SU-DHL-6 (cell line): ENCODE measurements around the gene CRYBG3.

Source experiments
- H2AFZ ChIP-seq: fragments of 200-600 bp; sonication (generic); 2 replicates; pipeline ENCODE4 v1.6.1; 2014; ENCODE audit warnings: low read depth, mild to moderate bottlenecking, moderate library complexity, mixed read lengths, antibody characterized with exemption, low read length; ENCODE audit not compliant: severe bottlenecking
- H3F3A ChIP-seq: fragments of 200-600 bp; shearing (Covaris generic); 2 replicates; pipeline ENCODE4 v1.6.0; 2016; ENCODE audit warnings: antibody characterized with exemption, mild to moderate bottlenecking; ENCODE audit not compliant: insufficient read depth
- H3K27ac ChIP-seq: fragments of 200-600 bp; sonication (generic); 2 replicates; pipeline ENCODE4 v1.5.1; 2016; ENCODE audit warnings: low read depth, mild to moderate bottlenecking, low read length, moderate library complexity, mixed read lengths
- H3K27me3 ChIP-seq: fragments of 200-600 bp; sonication (generic), shearing (Covaris generic); 2 replicates; pipeline ENCODE4 v1.6.0; 2014; ENCODE audit warnings: mild to moderate bottlenecking, low read length
- H3K36me3 ChIP-seq: fragments of 200-600 bp; sonication (generic); 2 replicates; pipeline ENCODE4 v1.6.1; 2014; ENCODE audit warnings: mild to moderate bottlenecking, low read length, mixed read lengths
- H3K4me2 ChIP-seq: fragments of 300-600, 200-600 bp; shearing (Covaris generic), sonication (generic); 2 replicates; pipeline ENCODE4 v1.6.0; 2014; ENCODE audit warnings: low read length, low read depth, mild to moderate bottlenecking; ENCODE audit not compliant: poor library complexity, severe bottlenecking
- H3K4me3 ChIP-seq: fragments of 200-600 bp; sonication (generic); 2 replicates; pipeline ENCODE4 v1.5.1; 2014; ENCODE audit warnings: antibody characterized with exemption, low read length, mild to moderate bottlenecking, mixed read lengths; ENCODE audit not compliant: insufficient read depth, poor library complexity, severe bottlenecking
- H3K79me2 ChIP-seq: fragments of 200-600 bp; sonication (generic); 2 replicates; pipeline ENCODE4 v1.6.1; 2014; ENCODE audit warnings: mild to moderate bottlenecking, low read length, moderate library complexity; ENCODE audit not compliant: insufficient read depth
- H3K9ac ChIP-seq: fragments of 200-600 bp; sonication (generic); 2 replicates; pipeline ENCODE4 v1.7.0; 2014; ENCODE audit warnings: mild to moderate bottlenecking, low read length
- H3K9me2 ChIP-seq: fragments of 200-600 bp; sonication (generic); replicated peaks from 2 replicates; pipeline ENCODE4 v1.6.1; 2014; ENCODE audit warnings: low read length; ENCODE audit not compliant: insufficient read depth
- H3K9me3 ChIP-seq: fragments of 200-600 bp; sonication (generic); 2 replicates; pipeline ENCODE4 v1.6.1; 2014; ENCODE audit warnings: low read length, mixed read lengths; ENCODE audit not compliant: insufficient read depth
- H4K20me1 ChIP-seq: fragments of 200-600 bp; sonication (generic); 2 replicates; pipeline ENCODE4 v1.6.1; 2014; ENCODE audit warnings: low read depth, mild to moderate bottlenecking, antibody characterized with exemption, low read length, moderate library complexity, mixed read lengths
- EZH2phosphoT487 ChIP-seq: fragments of 200-600 bp; sonication (generic), shearing (Covaris generic); conservative IDR thresholded peaks from 2 replicates; pipeline ENCODE4 v1.6.1; 2018; ENCODE audit warnings: mild to moderate bottlenecking, antibody characterized with exemption, low read length, moderate library complexity, mixed read lengths
- TF ChIP-seq, protein P1 (sequence below): fragments of 200-600 bp; sonication (generic); IDR thresholded peaks from one replicate; pipeline ENCODE4 v1.5.1; 2017; ENCODE audit warnings: antibody characterized with exemption, mild to moderate bottlenecking, low read length, moderate library complexity; ENCODE audit not compliant: insufficient read depth, poor library complexity, severe bottlenecking

Gene CRYBG3

DNA sequence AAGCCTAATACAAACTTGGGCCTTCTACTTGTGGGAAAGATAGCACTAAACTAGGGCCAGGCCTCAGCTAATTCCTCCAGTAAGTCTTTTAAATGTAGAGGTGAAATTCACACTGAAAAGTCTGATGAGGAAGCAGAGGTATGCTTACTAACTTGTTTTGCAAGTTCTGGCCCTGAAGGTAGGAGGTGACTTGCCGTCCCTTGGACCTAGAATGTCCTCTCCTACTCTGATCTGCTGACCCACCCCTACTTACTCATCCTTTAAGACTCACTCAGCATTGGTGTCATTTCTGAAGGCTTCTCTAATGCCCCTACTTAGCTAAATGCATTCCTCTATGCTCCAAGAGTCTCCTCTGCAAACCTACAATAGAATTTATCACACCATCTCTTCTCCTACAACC lies 131.1 kb downstream of the CRYBG3 start:
- peaks cover 3% of the 10 kb centered on the region for H3K36me3 ChIP-seq
- no peaks in the 10 kb centered on the region for H3K9me2 ChIP-seq
- no peak overlapping the region for H3K9ac ChIP-seq
- H3K9me3 ChIP-seq = no peaks in the 10 kb centered on the region
- H3K79me2 ChIP-seq = no peaks in the 10 kb centered on the region
- H3K4me2 ChIP-seq = no peak overlapping the region
- TF ChIP-seq, protein P1, sequence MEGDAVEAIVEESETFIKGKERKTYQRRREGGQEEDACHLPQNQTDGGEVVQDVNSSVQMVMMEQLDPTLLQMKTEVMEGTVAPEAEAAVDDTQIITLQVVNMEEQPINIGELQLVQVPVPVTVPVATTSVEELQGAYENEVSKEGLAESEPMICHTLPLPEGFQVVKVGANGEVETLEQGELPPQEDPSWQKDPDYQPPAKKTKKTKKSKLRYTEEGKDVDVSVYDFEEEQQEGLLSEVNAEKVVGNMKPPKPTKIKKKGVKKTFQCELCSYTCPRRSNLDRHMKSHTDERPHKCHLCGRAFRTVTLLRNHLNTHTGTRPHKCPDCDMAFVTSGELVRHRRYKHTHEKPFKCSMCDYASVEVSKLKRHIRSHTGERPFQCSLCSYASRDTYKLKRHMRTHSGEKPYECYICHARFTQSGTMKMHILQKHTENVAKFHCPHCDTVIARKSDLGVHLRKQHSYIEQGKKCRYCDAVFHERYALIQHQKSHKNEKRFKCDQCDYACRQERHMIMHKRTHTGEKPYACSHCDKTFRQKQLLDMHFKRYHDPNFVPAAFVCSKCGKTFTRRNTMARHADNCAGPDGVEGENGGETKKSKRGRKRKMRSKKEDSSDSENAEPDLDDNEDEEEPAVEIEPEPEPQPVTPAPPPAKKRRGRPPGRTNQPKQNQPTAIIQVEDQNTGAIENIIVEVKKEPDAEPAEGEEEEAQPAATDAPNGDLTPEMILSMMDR = no peak
- no peak for TF ChIP-seq EZH2phosphoT487
- H3K27me3 ChIP-seq = no peaks in the 10 kb centered on the region
- H3K4me3 ChIP-seq = no peak overlapping the region
- H3K27ac ChIP-seq = no peak overlapping the region
- no peaks in the 10 kb centered on the region for H4K20me1 ChIP-seq
- no peaks in the 10 kb centered on the region for H3F3A ChIP-seq
- no peak overlapping the region for H2AFZ ChIP-seq

DNA sequence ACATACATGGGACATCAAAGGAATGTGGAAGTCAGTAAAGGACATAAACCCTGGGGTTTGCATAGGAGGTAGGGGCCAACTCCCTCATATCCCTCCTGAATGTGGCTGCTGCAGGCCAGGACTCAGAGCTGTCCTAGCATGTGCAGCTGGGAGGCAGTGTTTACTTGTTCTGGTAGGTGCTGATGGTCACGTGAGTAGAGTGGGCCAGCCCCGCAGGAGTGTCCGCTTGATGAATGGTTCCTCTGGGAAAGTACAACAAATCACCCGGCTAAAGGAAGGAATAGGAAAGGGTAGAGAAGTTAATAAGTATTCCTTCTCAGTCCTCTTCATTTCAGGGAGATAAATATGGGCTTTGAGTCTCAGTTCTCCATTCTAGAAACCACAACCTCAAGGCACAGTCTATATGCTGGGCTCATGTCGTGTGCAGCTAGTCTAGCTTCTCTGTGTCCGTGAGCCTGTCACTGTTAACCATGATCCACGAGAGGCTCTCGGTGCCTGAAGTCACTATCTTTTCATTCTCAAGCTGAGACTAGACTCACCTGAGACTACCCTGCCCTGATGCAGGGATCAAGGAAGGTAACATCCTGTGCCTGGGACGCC lies 132.5 kb downstream of the CRYBG3 start:
- H4K20me1 ChIP-seq = no peaks in the 10 kb centered on the region

GRCh38 chr3:97956051-97956450 lies 134.2 kb downstream of the CRYBG3 start:
- no peak overlapping the region for H2AFZ ChIP-seq
- no peak overlapping the region for H3K4me3 ChIP-seq
- no peaks in the 10 kb centered on the region for H3K9me3 ChIP-seq
- 0 out of 2 replicates have a peak, but pooled peaks cover 3% of the 10 kb centered on the region for H3K79me2 ChIP-seq
- no peaks in the 10 kb centered on the region for H3K9me2 ChIP-seq
- TF ChIP-seq, protein P1 = no peak
- no peak for TF ChIP-seq EZH2phosphoT487
- peaks cover 10% of the 10 kb centered on the region; the same call in 1 of the 2 replicates for H3K36me3 ChIP-seq
- H3K27me3 ChIP-seq = no peaks in the 10 kb centered on the region
- no peaks in the 10 kb centered on the region for H3F3A ChIP-seq
- no peak overlapping the region for H3K4me2 ChIP-seq
- H3K9ac ChIP-seq = no peak overlapping the region
- H3K27ac ChIP-seq = no peak overlapping the region
- no peaks in the 10 kb centered on the region for H4K20me1 ChIP-seq

More for the DNA sequence above, 132.5 kb downstream of the CRYBG3 start:
- Histone ChIP-seq H3K79me2 (0 out of 2 replicates have a peak, but pooled peaks cover 1% of the 10 kb centered on the region), H3F3A (no peaks in the 10 kb centered on the region), H3K9me3 (no peaks in the 10 kb centered on the region), H3K27me3 (no peaks in the 10 kb centered on the region), H3K9ac (no peak overlapping the region), H3K27ac (no peak overlapping the region), H3K4me2 (no peak overlapping the region), H3K9me2 (no peaks in the 10 kb centered on the region), H3K4me3 (no peak overlapping the region), H2AFZ (no peak overlapping the region), H3K36me3 (no peaks in the 10 kb centered on the region; the same call in none of the 2 replicates)
- TF ChIP-seq, protein P1 = no peak
- no peak for TF ChIP-seq EZH2phosphoT487
